Osteoblast (primary cell): ENCODE results near the gene METTL25. TPM values are rescaled to one million over a fixed set of nuclear protein-coding genes. Genes with fewer than 3 reads are reported as not detected.

Experiments
- DNase-seq: peaks from one replicate; pipeline ENCODE4 v3.0.0; 2011; ENCODE audit warnings: low spot score, mixed read lengths; ENCODE audit not compliant: insufficient read length; ENCODE audit errors: missing footprints
- H2AFZ ChIP-seq: 2 replicates; pipeline ENCODE4 v1.6.0; 2011; ENCODE audit warnings: mild to moderate bottlenecking, low read length
- H3K27ac ChIP-seq: 2 replicates; pipeline ENCODE4 v1.5.1; 2011; ENCODE audit warnings: mild to moderate bottlenecking, low read depth, low read length, moderate library complexity
- H3K27me3 ChIP-seq: 2 replicates; pipeline ENCODE4 v1.6.0; 2012; ENCODE audit warnings: mild to moderate bottlenecking, control low read depth, inconsistent platforms, low read length, moderate library complexity; ENCODE audit not compliant: insufficient read depth
- H3K36me3 ChIP-seq: 2 replicates; pipeline ENCODE4 v1.5.1; 2011; ENCODE audit warnings: mild to moderate bottlenecking, low read length, control low read depth, moderate library complexity; ENCODE audit not compliant: insufficient read depth
- H3K4me1 ChIP-seq: 2 replicates; pipeline ENCODE4 v1.5.1; 2011; ENCODE audit warnings: mild to moderate bottlenecking, low read length, control low read depth, moderate library complexity; ENCODE audit not compliant: insufficient read depth
- H3K4me2 ChIP-seq: 2 replicates; pipeline ENCODE4 v1.6.0; 2011; ENCODE audit warnings: mild to moderate bottlenecking, low read length; ENCODE audit not compliant: insufficient read depth
- H3K4me3 ChIP-seq: fragments of 200-600 bp; sonication (generic); 3 replicates; pipeline ENCODE4 v1.5.1; 2012; ENCODE audit warnings: mild to moderate bottlenecking, low read length, inconsistent platforms; ENCODE audit not compliant: insufficient read depth
- H3K79me2 ChIP-seq: 2 replicates; pipeline ENCODE4 v1.6.0; 2012; ENCODE audit warnings: mild to moderate bottlenecking, low read length, control low read depth, inconsistent platforms; ENCODE audit not compliant: insufficient read depth
- H3K9me3 ChIP-seq: 2 replicates; pipeline ENCODE4 v1.5.1; 2011; ENCODE audit warnings: low read depth, low read length, control low read depth
- H4K20me1 ChIP-seq: 2 replicates; pipeline ENCODE4 v1.6.0; 2012; ENCODE audit warnings: mild to moderate bottlenecking, low read length, control low read depth; ENCODE audit not compliant: insufficient read depth
- CTCF ChIP-seq: IDR thresholded peaks from 2 replicates; pipeline ENCODE4 v1.5.1; 2011; ENCODE audit warnings: mild to moderate bottlenecking, low read depth, low read length, moderate library complexity; ENCODE audit errors: extremely low read depth
- total RNA-seq: library from RNA; depleted of rRNA; stranded (reverse); fragments of >200 nt; gene quantifications from 2 replicates; pipeline ENCODE4 v1.2.3, GENCODE V29; 2012

The METTL25 gene
- total RNA-seq, 1 donor = 18.1 TPM

DNA sequence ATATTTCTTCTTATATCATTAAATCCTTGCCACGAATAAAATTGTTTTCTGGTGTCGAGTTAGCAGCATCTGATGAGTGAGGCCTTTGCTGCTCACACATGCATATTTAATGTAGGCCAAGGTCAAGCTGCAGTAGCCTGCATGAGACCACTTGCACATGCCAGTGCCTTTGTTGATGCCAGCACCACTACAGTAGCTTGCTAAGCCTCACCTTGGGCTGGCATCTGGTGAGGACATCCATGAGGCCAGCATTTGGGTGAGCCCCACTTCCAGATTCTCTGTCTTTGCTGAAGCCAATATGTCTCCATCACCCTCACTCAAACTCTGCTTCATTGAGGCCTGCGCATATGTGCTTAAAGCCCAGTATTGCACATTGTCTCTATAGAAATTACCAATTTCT is 8.2 kb upstream of the METTL25 start:
- no peak overlapping the region for H3K4me2 ChIP-seq
- no peaks in the 10 kb centered on the region for H3K9me3 ChIP-seq
- no peak overlapping the region for H2AFZ ChIP-seq
- TF ChIP-seq CTCF = no peak
- H4K20me1 ChIP-seq = no peaks in the 10 kb centered on the region
- no peak overlapping the region for H3K4me3 ChIP-seq
- no peaks in the 10 kb centered on the region for H3K27me3 ChIP-seq
- H3K79me2 ChIP-seq = no peaks in the 10 kb centered on the region
- no peaks in the 10 kb centered on the region for H3K4me1 ChIP-seq
- peaks cover 20% of the 10 kb centered on the region for H3K36me3 ChIP-seq
- no peak for DNase-seq
- no peak overlapping the region for H3K27ac ChIP-seq

DNA sequence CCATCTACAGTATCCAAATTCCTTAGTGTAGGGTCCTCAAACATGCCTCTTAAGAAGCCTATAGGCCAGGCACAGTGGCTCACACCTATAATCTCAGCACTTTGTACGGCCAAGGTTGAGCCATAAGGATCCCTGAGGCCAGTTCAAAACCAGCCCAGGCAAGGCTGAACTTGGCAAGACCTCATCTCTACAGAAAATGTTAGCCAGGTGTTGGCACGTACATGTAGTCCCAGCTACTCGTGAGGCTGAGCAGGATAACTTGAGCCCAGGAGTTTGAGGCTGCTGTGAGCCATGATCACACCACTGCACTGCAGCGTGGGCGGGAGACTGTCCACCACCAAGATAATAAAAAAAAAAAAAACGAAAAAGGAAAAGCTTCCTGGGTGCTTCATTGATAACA is 6.9 kb upstream of the METTL25 start:
- DNase-seq = no peak
- Histone ChIP-seq H3K27me3 (no peaks in the 10 kb centered on the region), H3K9me3 (no peaks in the 10 kb centered on the region), H3K4me2 (no peak overlapping the region), H3K79me2 (peaks cover 10% of the 10 kb centered on the region), H3K27ac (no peak overlapping the region), H2AFZ (no peak overlapping the region), H3K4me3 (no peak overlapping the region), H3K36me3 (peaks cover 20% of the 10 kb centered on the region), H4K20me1 (no peaks in the 10 kb centered on the region), H3K4me1 (no peaks in the 10 kb centered on the region)
- no peak for TF ChIP-seq CTCF

DNA sequence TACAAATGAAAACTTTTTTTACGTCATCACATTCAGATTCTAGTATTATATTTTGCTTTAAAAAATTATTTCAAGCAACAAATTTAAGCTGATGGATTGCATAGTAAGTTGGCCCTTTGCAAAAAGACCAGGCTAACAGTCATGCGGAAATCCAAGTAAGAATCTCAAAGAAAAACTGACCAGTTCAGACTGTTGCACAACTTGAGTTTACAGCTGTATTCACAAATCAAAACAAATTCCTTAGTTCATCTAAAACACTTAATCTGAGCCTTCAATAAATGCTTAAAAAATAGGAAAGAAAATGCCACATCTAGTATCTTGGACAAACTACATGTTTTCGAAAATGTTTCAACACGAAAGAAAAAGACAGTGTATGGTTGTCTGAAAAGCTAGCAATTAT is 989 bp upstream of the METTL25 start:
- Histone ChIP-seq H3K9me3 (no peaks in the 10 kb centered on the region), H3K4me2 (peak overlapping the region; percentile 85), H3K27me3 (no peaks in the 10 kb centered on the region), H2AFZ (no peak overlapping the region), H3K27ac (peak overlapping the region; percentile 93), H3K36me3 (peaks cover 20% of the 10 kb centered on the region), H3K4me3 (peak overlapping the region; percentile 81), H4K20me1 (no peaks in the 10 kb centered on the region), H3K4me1 (peaks cover 17% of the 10 kb centered on the region), H3K79me2 (peaks cover 31% of the 10 kb centered on the region)
- no peak for DNase-seq
- TF ChIP-seq CTCF = no peak

- peak overlapping the region; percentile 85 for H3K4me2 ChIP-seq
- no peaks in the 10 kb centered on the region for H3K9me3 ChIP-seq
- TF ChIP-seq CTCF = no peak
- no peaks in the 10 kb centered on the region for H3K27me3 ChIP-seq
- H2AFZ ChIP-seq = peak overlapping the region; percentile 100
- peak overlapping the region; percentile 93 for H3K27ac ChIP-seq
- H3K36me3 ChIP-seq = peaks cover 20% of the 10 kb centered on the region
- peaks cover 31% of the 10 kb centered on the region for H3K79me2 ChIP-seq
- H3K4me3 ChIP-seq = peak overlapping the region; percentile 81
- no peaks in the 10 kb centered on the region for H4K20me1 ChIP-seq
- peak; percentile 35 for DNase-seq
- H3K4me1 ChIP-seq = peaks cover 17% of the 10 kb centered on the region
These were observed 507 bp upstream of the METTL25 start for GRCh38 chr12:82357845-82358199.
